ENCODE results near the gene MSN.

Gene MSN

DNA sequence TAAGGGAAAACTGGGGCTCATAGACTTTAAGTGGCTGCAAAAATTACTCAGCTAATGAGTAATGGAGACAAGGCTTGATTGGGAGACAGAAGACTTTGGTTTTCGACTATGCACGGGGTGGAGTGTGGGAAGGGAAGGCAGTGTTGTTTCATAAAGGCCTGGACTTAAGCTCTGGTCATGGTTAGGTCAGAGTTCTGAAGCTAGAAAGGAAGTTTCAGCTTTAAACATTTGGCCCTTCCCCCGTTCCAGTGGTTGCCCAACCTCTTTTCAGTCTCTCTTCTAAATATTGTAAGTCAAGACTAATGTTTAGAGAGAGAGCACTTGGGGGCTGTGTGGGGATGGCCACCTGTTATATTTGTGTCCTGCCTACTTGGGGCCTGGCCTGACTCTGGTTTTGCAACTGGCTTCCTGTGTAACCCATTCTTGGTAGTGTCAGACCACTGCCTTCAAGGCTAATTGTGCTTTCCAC, 21.0 kb downstream of the MSN start:
- Histone ChIP-seq H3K4me3 (ENCODE audit: insufficient read length, low read depth) (no peak overlapping the region), H3K36me3 (ENCODE audit: insufficient read depth, insufficient read length, low read length) (peaks cover 14% of the 10 kb centered on the region), H3K9ac (ENCODE audit: insufficient read length, low read depth) (no peak overlapping the region), H3K4me1 (ENCODE audit: insufficient read depth, insufficient read length) (no peaks in the 10 kb centered on the region), H3K9me3 (ENCODE audit: insufficient read depth, low read length) (no peaks in the 10 kb centered on the region), H3K27me3 (ENCODE audit: insufficient read depth, insufficient read length) (no peaks in the 10 kb centered on the region)
- TF ChIP-seq YY1 (IDR thresholded peaks at IDR 0.05; ENCODE audit: insufficient read depth, insufficient read length), result no peak
- no peak for TF ChIP-seq ZNF274 (IDR thresholded peaks at IDR 0.05; ENCODE audit: low read depth, low read length)
- no peak for TF ChIP-seq SUZ12 (IDR thresholded peaks at IDR 0.05; ENCODE audit: extremely low read depth, insufficient read depth, insufficient read length)
- DNase-seq (ENCODE audit: low read depth, low spot score), result no peak

GRCh38 chrX:65689377-65689776, 21.9 kb downstream of the MSN start:
- H3K27me3 ChIP-seq (ENCODE audit: insufficient read depth, insufficient read length), result no peaks in the 10 kb centered on the region
- no peak for TF ChIP-seq ZNF274 (IDR thresholded peaks at IDR 0.05; ENCODE audit: low read depth, low read length)
- no peak for TF ChIP-seq YY1 (IDR thresholded peaks at IDR 0.05; ENCODE audit: insufficient read depth, insufficient read length)
- no peak for TF ChIP-seq SUZ12 (IDR thresholded peaks at IDR 0.05; ENCODE audit: extremely low read depth, insufficient read depth, insufficient read length)
- peaks cover 14% of the 10 kb centered on the region for H3K36me3 ChIP-seq (ENCODE audit: insufficient read depth, insufficient read length, low read length)
- DNase-seq (ENCODE audit: low read depth, low spot score), result no peak
- no peaks in the 10 kb centered on the region for H3K4me1 ChIP-seq (ENCODE audit: insufficient read depth, insufficient read length)
- H3K9ac ChIP-seq (ENCODE audit: insufficient read length, low read depth), result no peak overlapping the region
- no peak overlapping the region for H3K4me3 ChIP-seq (ENCODE audit: insufficient read length, low read depth)
- H3K9me3 ChIP-seq (ENCODE audit: insufficient read depth, low read length), result no peaks in the 10 kb centered on the region

- Histone ChIP-seq H3K27me3 (ENCODE audit: insufficient read depth, insufficient read length) (no peaks in the 10 kb centered on the region), H3K9ac (ENCODE audit: insufficient read length, low read depth) (no peak overlapping the region), H3K9me3 (ENCODE audit: insufficient read depth, low read length) (no peaks in the 10 kb centered on the region), H3K4me1 (ENCODE audit: insufficient read depth, insufficient read length) (no peaks in the 10 kb centered on the region), H3K4me3 (ENCODE audit: insufficient read length, low read depth) (no peak overlapping the region), H3K36me3 (ENCODE audit: insufficient read depth, insufficient read length, low read length) (peaks cover 16% of the 10 kb centered on the region)
- DNase-seq (ENCODE audit: low read depth, low spot score), result no peak
- TF ChIP-seq ZNF274 (IDR thresholded peaks at IDR 0.05; ENCODE audit: low read depth, low read length) (no peak), SUZ12 (IDR thresholded peaks at IDR 0.05; ENCODE audit: extremely low read depth, insufficient read depth, insufficient read length) (no peak), YY1 (IDR thresholded peaks at IDR 0.05; ENCODE audit: insufficient read depth, insufficient read length) (no peak)
These were observed 22.8 kb downstream of the MSN start for GRCh38 chrX:65690057-65690855.

- TF ChIP-seq YY1 (IDR thresholded peaks at IDR 0.05; ENCODE audit: insufficient read depth, insufficient read length) (no peak), SUZ12 (IDR thresholded peaks at IDR 0.05; ENCODE audit: extremely low read depth, insufficient read depth, insufficient read length) (no peak), ZNF274 (IDR thresholded peaks at IDR 0.05; ENCODE audit: low read depth, low read length) (no peak)
- no peak overlapping the region for H3K9ac ChIP-seq (ENCODE audit: insufficient read length, low read depth)
- peaks cover 27% of the 10 kb centered on the region for H3K36me3 ChIP-seq (ENCODE audit: insufficient read depth, insufficient read length, low read length)
- no peak for DNase-seq (ENCODE audit: low read depth, low spot score)
- peaks cover 8% of the 10 kb centered on the region for H3K4me1 ChIP-seq (ENCODE audit: insufficient read depth, insufficient read length)
- no peaks in the 10 kb centered on the region for H3K27me3 ChIP-seq (ENCODE audit: insufficient read depth, insufficient read length)
- H3K4me3 ChIP-seq (ENCODE audit: insufficient read length, low read depth), result no peak overlapping the region
- H3K9me3 ChIP-seq (ENCODE audit: insufficient read depth, low read length), result no peaks in the 10 kb centered on the region
These were observed 28.5 kb downstream of the MSN start for GRCh38 chrX:65695849-65696449.

DNA sequence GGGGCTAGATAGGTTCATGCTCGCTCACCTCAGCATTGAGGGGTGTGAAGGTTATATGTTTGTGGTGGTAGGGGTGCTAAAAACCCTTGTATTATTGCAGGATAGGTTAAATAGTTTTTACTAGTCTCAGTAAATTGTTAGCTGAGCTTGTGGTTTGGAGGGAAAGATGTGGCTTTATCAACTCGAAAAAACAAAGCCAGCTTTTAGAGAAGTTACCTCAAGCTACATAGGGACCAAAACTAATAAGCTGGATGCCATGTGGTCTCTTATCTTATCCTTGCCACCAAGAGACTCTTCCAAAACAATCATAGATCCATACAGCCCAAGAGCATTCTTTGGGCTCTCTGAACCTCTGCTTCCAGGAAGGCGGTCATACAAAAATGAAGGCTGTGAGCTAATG, 29.2 kb downstream of the MSN start:
- DNase-seq (ENCODE audit: low read depth, low spot score), result no peak
- no peak for TF ChIP-seq ZNF274 (IDR thresholded peaks at IDR 0.05; ENCODE audit: low read depth, low read length)
- H3K27me3 ChIP-seq (ENCODE audit: insufficient read depth, insufficient read length), result no peaks in the 10 kb centered on the region
- no peaks in the 10 kb centered on the region for H3K9me3 ChIP-seq (ENCODE audit: insufficient read depth, low read length)
- H3K9ac ChIP-seq (ENCODE audit: insufficient read length, low read depth), result no peak overlapping the region
- H3K4me3 ChIP-seq (ENCODE audit: insufficient read length, low read depth), result no peak overlapping the region
- peaks cover 33% of the 10 kb centered on the region for H3K36me3 ChIP-seq (ENCODE audit: insufficient read depth, insufficient read length, low read length)
- peaks cover 8% of the 10 kb centered on the region for H3K4me1 ChIP-seq (ENCODE audit: insufficient read depth, insufficient read length)

DNA sequence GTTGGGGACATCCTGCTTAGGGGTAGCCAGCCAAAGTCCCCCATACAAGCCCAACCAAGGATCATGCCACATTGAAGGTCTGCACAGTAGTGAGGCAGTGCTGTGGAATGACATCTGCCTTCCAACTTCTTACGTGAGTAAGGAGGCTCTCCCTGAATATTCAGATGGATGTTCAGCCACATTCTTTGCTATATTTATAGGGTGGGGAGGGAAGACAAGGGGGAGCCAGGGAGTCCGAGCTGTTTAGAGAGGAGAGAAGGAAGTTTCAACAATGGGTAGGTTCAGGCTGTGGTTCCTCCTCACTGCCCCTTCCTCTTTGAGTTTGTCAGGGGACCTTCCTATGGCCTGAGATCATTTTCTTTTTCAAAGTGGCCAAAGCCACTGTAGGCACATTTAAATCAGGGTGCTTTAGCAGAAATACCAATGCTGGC, 29.8 kb downstream of the MSN start:
- TF ChIP-seq SUZ12 (IDR thresholded peaks at IDR 0.05; ENCODE audit: extremely low read depth, insufficient read depth, insufficient read length) (no peak), ZNF274 (IDR thresholded peaks at IDR 0.05; ENCODE audit: low read depth, low read length) (no peak), YY1 (IDR thresholded peaks at IDR 0.05; ENCODE audit: insufficient read depth, insufficient read length) (no peak)
- Histone ChIP-seq H3K4me1 (ENCODE audit: insufficient read depth, insufficient read length) (peaks cover 8% of the 10 kb centered on the region), H3K9me3 (ENCODE audit: insufficient read depth, low read length) (no peaks in the 10 kb centered on the region), H3K36me3 (ENCODE audit: insufficient read depth, insufficient read length, low read length) (peaks cover 37% of the 10 kb centered on the region), H3K4me3 (ENCODE audit: insufficient read length, low read depth) (no peak overlapping the region), H3K27me3 (ENCODE audit: insufficient read depth, insufficient read length) (no peaks in the 10 kb centered on the region), H3K9ac (ENCODE audit: insufficient read length, low read depth) (no peak overlapping the region)
- DNase-seq (ENCODE audit: low read depth, low spot score), result no peak

GRCh38 chrX:65697915-65698796, 30.7 kb downstream of the MSN start:
- TF ChIP-seq YY1 (IDR thresholded peaks at IDR 0.05; ENCODE audit: insufficient read depth, insufficient read length) (no peak), ZNF274 (IDR thresholded peaks at IDR 0.05; ENCODE audit: low read depth, low read length) (no peak), SUZ12 (IDR thresholded peaks at IDR 0.05; ENCODE audit: extremely low read depth, insufficient read depth, insufficient read length) (no peak)
- Histone ChIP-seq H3K9ac (ENCODE audit: insufficient read length, low read depth) (no peak overlapping the region), H3K4me1 (ENCODE audit: insufficient read depth, insufficient read length) (peaks cover 8% of the 10 kb centered on the region), H3K9me3 (ENCODE audit: insufficient read depth, low read length) (no peaks in the 10 kb centered on the region), H3K4me3 (ENCODE audit: insufficient read length, low read depth) (no peak overlapping the region), H3K36me3 (ENCODE audit: insufficient read depth, insufficient read length, low read length) (peaks cover 41% of the 10 kb centered on the region), H3K27me3 (ENCODE audit: insufficient read depth, insufficient read length) (no peaks in the 10 kb centered on the region)
- no peak for DNase-seq (ENCODE audit: low read depth, low spot score)
